HepG2 (cell line): ENCODE measurements around the gene LARP1. TPM values are rescaled to one million over a fixed set of nuclear protein-coding genes. Genes with fewer than 3 reads are reported as not detected.

Experiments
- AHR ChIP-seq: IDR thresholded peaks from 2 replicates; pipeline ENCODE4 v1.6.1; 2018; ENCODE audit warnings: missing genetic modification reagents, missing compliant biosample characterization
- FOXA1 ChIP-seq, 2 experiments: fragments of 450-650 bp in 1 of 2; sonication (generic) in 1 of 2; formaldehyde crosslinking in 1 of 2; IDR thresholded peaks; 2 replicates each; pipeline versions ENCODE4 v1.4.0 to v1.6.1; 2016 to 2020; ENCODE audit warnings: missing genetic modification reagents in 1 of 2
- HDAC6 ChIP-seq: fragments of 200-600 bp; sonication (generic); IDR thresholded peaks from 2 replicates; pipeline ENCODE4 v1.7.0; 2017; ENCODE audit warnings: mild to moderate bottlenecking, antibody characterized with exemption, low read length, low read depth
- JDP2 ChIP-seq: sonication (generic); formaldehyde crosslinking; IDR thresholded peaks from 2 replicates; pipeline ENCODE4 v1.8.1; 2022; ENCODE audit warnings: missing genetic modification reagents, borderline replicate concordance
- NR2F2 ChIP-seq: IDR thresholded peaks from 2 replicates; pipeline ENCODE4 v1.6.1; 2012; ENCODE audit warnings: low read depth, inconsistent platforms, borderline replicate concordance
- RELA ChIP-seq: sonication (generic); formaldehyde crosslinking; IDR thresholded peaks from 2 replicates; pipeline ENCODE4 v1.4.0; 2020; ENCODE audit warnings: missing genetic modification reagents
- WIZ ChIP-seq: sonication (generic); formaldehyde crosslinking; IDR thresholded peaks from 2 replicates; pipeline ENCODE4 v1.5.1; 2020; ENCODE audit warnings: mild to moderate bottlenecking, missing genetic modification reagents
- ZNF766 ChIP-seq: sonication (generic); formaldehyde crosslinking; IDR thresholded peaks from 2 replicates; pipeline ENCODE4 v1.5.0; 2020; ENCODE audit warnings: missing genetic modification reagents, borderline replicate concordance
- ZNF773 ChIP-seq: sonication (generic); formaldehyde crosslinking; IDR thresholded peaks from 2 replicates; pipeline ENCODE4 v1.4.0; 2020; ENCODE audit warnings: missing genetic modification reagents, borderline replicate concordance
- ZNF790 ChIP-seq: sonication (generic); formaldehyde crosslinking; IDR thresholded peaks from 2 replicates; pipeline ENCODE4 v1.8.0; 2022; ENCODE audit warnings: missing genetic modification reagents, mild to moderate bottlenecking, borderline replicate concordance
- polyA plus RNA-seq, 8 experiments: library from polyadenylated mRNA; depleted of rRNA in 3 of 8; stranded (reverse) in 7 of 8; unstranded in 1 of 8; fragments of >200 nt; fragmentation: Illumina TruSeq in 4 of 8; extraction: Trizol in 4 of 8; gene quantifications; 2 replicates each; pipeline versions ENCODE4 v1.2.1 to v1.2.3, GENCODE V29; 2011 to 2016; ENCODE audit warnings: low read depth in 4 of 8, missing spikeins in 1 of 8, mixed read lengths in 1 of 8; ENCODE audit not compliant: insufficient read depth in 1 of 8
- total RNA-seq, 5 experiments: library from RNA; depleted of rRNA; stranded (reverse); fragments of >200 nt; fragmentation: Illumina TruSeq; extraction: Trizol; gene quantifications; 2 replicates each; pipeline ENCODE4 v1.2.3, GENCODE V29; 2016; ENCODE audit warnings: low read depth in 1 of 5
- TF ChIP-seq, protein P1 (sequence below): sonication (generic); formaldehyde crosslinking; IDR thresholded peaks from 2 replicates; pipeline ENCODE4 v1.4.0; 2020; ENCODE audit warnings: missing genetic modification reagents
- TF ChIP-seq, protein P2 (sequence below): sonication (generic); formaldehyde crosslinking; IDR thresholded peaks from 2 replicates; pipeline ENCODE4 v1.5.0; 2020; ENCODE audit warnings: mild to moderate bottlenecking, missing genetic modification reagents
- TF ChIP-seq, protein P3 (sequence below): sonication (generic); formaldehyde crosslinking; IDR thresholded peaks from 2 replicates; pipeline ENCODE4 v1.9.0; 2021; ENCODE audit warnings: missing genetic modification reagents, borderline replicate concordance
- TF ChIP-seq, protein P4 (sequence below): sonication (generic); formaldehyde crosslinking; IDR thresholded peaks from 2 replicates; pipeline ENCODE4 v1.4.0; 2020; ENCODE audit warnings: missing genetic modification reagents
- TF ChIP-seq, protein P5 (sequence below): sonication (generic); formaldehyde crosslinking; IDR thresholded peaks from 2 replicates; pipeline ENCODE4 v1.4.0; 2020; ENCODE audit warnings: missing genetic modification reagents; ENCODE audit errors: not compliant biosample characterization
- TF ChIP-seq, protein P6 (sequence below): sonication (generic); formaldehyde crosslinking; IDR thresholded peaks from 2 replicates; pipeline ENCODE4 v1.8.1; 2023; ENCODE audit warnings: mild to moderate bottlenecking, missing genetic modification reagents

The LARP1 gene
- total and polyA plus RNA-seq, 2 of the 13 experiments (the other 11 are each of a cell fraction or from before 2014, with no cell fraction given) = 45.2 to 61.4 TPM

DNA sequence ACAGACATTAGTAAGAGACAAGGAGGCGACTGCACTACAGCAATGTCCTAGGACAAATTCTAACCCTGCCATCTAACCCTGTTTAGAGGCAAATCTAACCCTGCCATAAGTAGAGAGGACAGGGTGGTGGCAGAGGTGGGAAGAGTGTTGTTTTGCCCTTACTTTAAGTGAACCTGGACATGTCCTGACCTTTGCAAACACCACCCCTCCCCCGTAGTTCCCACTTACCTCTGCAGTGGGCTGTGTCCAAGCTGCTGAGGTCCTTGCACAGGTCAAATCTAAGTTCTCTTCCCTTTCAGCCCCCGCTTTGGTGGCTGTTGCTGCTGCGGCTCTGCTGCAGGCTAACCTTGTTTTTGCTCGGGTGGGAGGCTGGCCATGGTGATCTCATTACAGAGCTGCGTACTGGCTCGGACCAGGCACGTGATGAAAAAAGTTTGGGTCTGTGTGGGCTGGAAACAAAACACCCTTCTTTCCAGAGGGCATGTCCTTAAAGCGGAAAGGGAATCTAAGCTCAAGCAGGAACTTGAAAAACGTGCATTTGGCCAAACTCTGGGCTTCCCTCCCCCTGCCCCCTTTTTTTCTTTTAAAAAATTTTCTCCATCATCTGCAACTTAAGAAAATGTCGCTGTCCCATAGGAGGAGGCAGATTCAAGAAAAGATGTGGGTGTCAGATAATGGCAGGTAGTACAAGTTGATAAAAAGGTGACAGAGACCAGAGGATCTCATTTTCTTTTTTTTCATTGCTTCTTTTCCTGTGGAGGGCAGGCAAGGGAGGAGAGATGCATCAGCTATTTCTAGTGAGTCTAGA, 95.3 kb downstream of the LARP1 start, which contains the start of gene FAXDC2 (continued):
- TF ChIP-seq WIZ = no peak
- TF ChIP-seq AHR (CRISPR knock-in tag) = no peak
- TF ChIP-seq, protein P1, sequence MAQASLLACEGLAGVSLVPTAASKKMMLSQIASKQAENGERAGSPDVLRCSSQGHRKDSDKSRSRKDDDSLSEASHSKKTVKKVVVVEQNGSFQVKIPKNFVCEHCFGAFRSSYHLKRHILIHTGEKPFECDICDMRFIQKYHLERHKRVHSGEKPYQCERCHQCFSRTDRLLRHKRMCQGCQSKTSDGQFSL (CRISPR knock-in tag) = no peak
- TF ChIP-seq, protein P2, sequence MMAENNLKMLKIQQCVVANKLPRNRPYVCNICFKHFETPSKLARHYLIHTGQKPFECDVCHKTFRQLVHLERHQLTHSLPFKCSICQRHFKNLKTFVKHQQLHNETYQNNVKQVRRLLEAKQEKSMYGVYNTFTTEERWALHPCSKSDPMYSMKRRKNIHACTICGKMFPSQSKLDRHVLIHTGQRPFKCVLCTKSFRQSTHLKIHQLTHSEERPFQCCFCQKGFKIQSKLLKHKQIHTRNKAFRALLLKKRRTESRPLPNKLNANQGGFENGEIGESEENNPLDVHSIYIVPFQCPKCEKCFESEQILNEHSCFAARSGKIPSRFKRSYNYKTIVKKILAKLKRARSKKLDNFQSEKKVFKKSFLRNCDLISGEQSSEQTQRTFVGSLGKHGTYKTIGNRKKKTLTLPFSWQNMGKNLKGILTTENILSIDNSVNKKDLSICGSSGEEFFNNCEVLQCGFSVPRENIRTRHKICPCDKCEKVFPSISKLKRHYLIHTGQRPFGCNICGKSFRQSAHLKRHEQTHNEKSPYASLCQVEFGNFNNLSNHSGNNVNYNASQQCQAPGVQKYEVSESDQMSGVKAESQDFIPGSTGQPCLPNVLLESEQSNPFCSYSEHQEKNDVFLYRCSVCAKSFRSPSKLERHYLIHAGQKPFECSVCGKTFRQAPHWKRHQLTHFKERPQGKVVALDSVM = no peak; the same call in 1 of the 2 replicates
- no peak for TF ChIP-seq ZNF766
- no peak for TF ChIP-seq FOXA1 (IDR thresholded peaks at IDR 0.05)
- no peak for TF ChIP-seq FOXA1 (CRISPR knock-in tag; IDR thresholded peaks at IDR 0.05)
- TF ChIP-seq, protein P3, sequence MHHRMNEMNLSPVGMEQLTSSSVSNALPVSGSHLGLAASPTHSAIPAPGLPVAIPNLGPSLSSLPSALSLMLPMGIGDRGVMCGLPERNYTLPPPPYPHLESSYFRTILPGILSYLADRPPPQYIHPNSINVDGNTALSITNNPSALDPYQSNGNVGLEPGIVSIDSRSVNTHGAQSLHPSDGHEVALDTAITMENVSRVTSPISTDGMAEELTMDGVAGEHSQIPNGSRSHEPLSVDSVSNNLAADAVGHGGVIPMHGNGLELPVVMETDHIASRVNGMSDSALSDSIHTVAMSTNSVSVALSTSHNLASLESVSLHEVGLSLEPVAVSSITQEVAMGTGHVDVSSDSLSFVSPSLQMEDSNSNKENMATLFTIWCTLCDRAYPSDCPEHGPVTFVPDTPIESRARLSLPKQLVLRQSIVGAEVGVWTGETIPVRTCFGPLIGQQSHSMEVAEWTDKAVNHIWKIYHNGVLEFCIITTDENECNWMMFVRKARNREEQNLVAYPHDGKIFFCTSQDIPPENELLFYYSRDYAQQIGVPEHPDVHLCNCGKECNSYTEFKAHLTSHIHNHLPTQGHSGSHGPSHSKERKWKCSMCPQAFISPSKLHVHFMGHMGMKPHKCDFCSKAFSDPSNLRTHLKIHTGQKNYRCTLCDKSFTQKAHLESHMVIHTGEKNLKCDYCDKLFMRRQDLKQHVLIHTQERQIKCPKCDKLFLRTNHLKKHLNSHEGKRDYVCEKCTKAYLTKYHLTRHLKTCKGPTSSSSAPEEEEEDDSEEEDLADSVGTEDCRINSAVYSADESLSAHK (CRISPR knock-in tag) = no peak
- TF ChIP-seq NR2F2 = no peak; the same call in 1 of the 2 replicates
- TF ChIP-seq, protein P4, sequence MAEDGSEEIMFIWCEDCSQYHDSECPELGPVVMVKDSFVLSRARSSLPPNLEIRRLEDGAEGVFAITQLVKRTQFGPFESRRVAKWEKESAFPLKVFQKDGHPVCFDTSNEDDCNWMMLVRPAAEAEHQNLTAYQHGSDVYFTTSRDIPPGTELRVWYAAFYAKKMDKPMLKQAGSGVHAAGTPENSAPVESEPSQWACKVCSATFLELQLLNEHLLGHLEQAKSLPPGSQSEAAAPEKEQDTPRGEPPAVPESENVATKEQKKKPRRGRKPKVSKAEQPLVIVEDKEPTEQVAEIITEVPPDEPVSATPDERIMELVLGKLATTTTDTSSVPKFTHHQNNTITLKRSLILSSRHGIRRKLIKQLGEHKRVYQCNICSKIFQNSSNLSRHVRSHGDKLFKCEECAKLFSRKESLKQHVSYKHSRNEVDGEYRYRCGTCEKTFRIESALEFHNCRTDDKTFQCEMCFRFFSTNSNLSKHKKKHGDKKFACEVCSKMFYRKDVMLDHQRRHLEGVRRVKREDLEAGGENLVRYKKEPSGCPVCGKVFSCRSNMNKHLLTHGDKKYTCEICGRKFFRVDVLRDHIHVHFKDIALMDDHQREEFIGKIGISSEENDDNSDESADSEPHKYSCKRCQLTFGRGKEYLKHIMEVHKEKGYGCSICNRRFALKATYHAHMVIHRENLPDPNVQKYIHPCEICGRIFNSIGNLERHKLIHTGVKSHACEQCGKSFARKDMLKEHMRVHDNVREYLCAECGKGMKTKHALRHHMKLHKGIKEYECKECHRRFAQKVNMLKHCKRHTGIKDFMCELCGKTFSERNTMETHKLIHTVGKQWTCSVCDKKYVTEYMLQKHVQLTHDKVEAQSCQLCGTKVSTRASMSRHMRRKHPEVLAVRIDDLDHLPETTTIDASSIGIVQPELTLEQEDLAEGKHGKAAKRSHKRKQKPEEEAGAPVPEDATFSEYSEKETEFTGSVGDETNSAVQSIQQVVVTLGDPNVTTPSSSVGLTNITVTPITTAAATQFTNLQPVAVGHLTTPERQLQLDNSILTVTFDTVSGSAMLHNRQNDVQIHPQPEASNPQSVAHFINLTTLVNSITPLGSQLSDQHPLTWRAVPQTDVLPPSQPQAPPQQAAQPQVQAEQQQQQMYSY (CRISPR knock-in tag) = no peak
- TF ChIP-seq, protein P5, sequence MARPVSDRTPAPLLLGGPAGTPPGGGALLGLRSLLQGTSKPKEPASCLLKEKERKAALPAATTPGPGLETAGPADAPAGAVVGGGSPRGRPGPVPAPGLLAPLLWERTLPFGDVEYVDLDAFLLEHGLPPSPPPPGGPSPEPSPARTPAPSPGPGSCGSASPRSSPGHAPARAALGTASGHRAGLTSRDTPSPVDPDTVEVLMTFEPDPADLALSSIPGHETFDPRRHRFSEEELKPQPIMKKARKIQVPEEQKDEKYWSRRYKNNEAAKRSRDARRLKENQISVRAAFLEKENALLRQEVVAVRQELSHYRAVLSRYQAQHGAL (CRISPR knock-in tag) = no peak
- TF ChIP-seq ZNF790 = no peak
- TF ChIP-seq, protein P6, sequence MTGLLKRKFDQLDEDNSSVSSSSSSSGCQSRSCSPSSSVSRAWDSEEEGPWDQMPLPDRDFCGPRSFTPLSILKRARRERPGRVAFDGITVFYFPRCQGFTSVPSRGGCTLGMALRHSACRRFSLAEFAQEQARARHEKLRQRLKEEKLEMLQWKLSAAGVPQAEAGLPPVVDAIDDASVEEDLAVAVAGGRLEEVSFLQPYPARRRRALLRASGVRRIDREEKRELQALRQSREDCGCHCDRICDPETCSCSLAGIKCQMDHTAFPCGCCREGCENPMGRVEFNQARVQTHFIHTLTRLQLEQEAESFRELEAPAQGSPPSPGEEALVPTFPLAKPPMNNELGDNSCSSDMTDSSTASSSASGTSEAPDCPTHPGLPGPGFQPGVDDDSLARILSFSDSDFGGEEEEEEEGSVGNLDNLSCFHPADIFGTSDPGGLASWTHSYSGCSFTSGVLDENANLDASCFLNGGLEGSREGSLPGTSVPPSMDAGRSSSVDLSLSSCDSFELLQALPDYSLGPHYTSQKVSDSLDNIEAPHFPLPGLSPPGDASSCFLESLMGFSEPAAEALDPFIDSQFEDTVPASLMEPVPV = 0 out of 2 replicates have a peak, but pooled peaks have one; percentile 42
- no peak for TF ChIP-seq RELA (CRISPR knock-in tag)
- no peak for TF ChIP-seq HDAC6
- TF ChIP-seq JDP2 (CRISPR knock-in tag) = no peak
- no peak for TF ChIP-seq ZNF773 (CRISPR knock-in tag)
